Thyroid gland (tissue), 4 donors: Measurements from ENCODE around the gene LETM1.

Source experiments
- CTCF ChIP-seq, 6 experiments: fragments of 200-600 bp in 3 of 6; fragments of 450-650 bp in 3 of 6; sonication (generic) in 3 of 6; IDR thresholded peaks; one replicate each; pipeline ENCODE4 v1.5.1; 2016 to 2019; ENCODE audit warnings: antibody characterized with exemption in 6 of 6, mild to moderate bottlenecking in 2 of 6, inconsistent platforms in 1 of 6, moderate library complexity in 1 of 6
- POLR2A ChIP-seq, 2 donors: fragments of 450-650 bp; IDR thresholded peaks; one replicate each; pipeline ENCODE4 v1.6.1; 2017; ENCODE audit warnings: antibody characterized with exemption in 2 of 2, mild to moderate bottlenecking in 2 of 2, moderate library complexity in 1 of 2

GRCh38 chr4:1824746-1825145 lies 31.2 kb downstream of the LETM1 start:
- TF ChIP-seq CTCF (IDR thresholded peaks at IDR 0.05) (no peak), POLR2A (IDR thresholded peaks at IDR 0.05) (no peak)
